Measurements from ENCODE around the gene MTUS2.

GRCh38 chr13:29516012-29516411 lies 695.9 kb downstream of the MTUS2 start:
- TF ChIP-seq CTCF (IDR thresholded peaks at IDR 0.05 in 8 of 11, conservative IDR thresholded peaks at IDR 0.05 in 3 of 11) = no peak
- TF ChIP-seq POLR2A (IDR thresholded peaks at IDR 0.05) = no peak
